PC-9 (cell line): ENCODE results near the gene NR6A1. TPM values are rescaled to one million over a fixed set of nuclear protein-coding genes. Genes with fewer than 3 reads are reported as not detected.
A peak's percentile ranks its signal among the peaks of the same experiment; 100 is the strongest.

ENCODE experiments used
- BruUV-seq: library from RNA; stranded (reverse); fragments of 400-500 nt; replicated peaks from 2 replicates; lab custom pipeline; 2021; lab: Mats Ljungman, UMichigan
- CTCF ChIA-PET: fragments of 300-600 bp; sonication (Branson Sonifier 250); formaldehyde crosslinking; loops from one replicate; lab custom pipeline; 2022; ENCODE audit warnings: antibody characterized with exemption; lab: Charles Lee
- POLR2A ChIA-PET: fragments of 300-600 bp; sonication (Branson Sonifier 250); formaldehyde crosslinking; loops from one replicate; lab custom pipeline; 2022; ENCODE audit warnings: antibody characterized with exemption; ENCODE audit not compliant: unreplicated experiment; lab: Charles Lee
- DNase-seq, 2 experiments: peaks; one replicate each; pipeline versions ENCODE4 v3.0.0 to v3.0.0-alpha.2; 2015 to 2022; ENCODE audit warnings: mixed read lengths in 1 of 2
- H2AFZ ChIP-seq: fragments of 200-600 bp; sonication (generic); 2 replicates; pipeline ENCODE4 v1.8.1; 2017; ENCODE audit warnings: antibody characterized with exemption
- H3F3A ChIP-seq: fragments of 200-600 bp; sonication (generic); 2 replicates; pipeline ENCODE4 v1.8.1; 2017; ENCODE audit warnings: antibody characterized with exemption, mild to moderate bottlenecking, low read depth; ENCODE audit not compliant: insufficient read depth
- H3K27ac ChIP-seq: fragments of 200-600 bp; sonication (generic); 2 replicates; pipeline ENCODE4 v1.6.1; 2016; ENCODE audit warnings: mixed run types
- H3K27me3 ChIP-seq: fragments of 200-600 bp; sonication (generic); 2 replicates; pipeline ENCODE4 v1.6.1; 2016; ENCODE audit warnings: low read depth, mixed run types; ENCODE audit not compliant: insufficient read depth
- H3K36me3 ChIP-seq: fragments of 200-600 bp; sonication (generic); 2 replicates; pipeline ENCODE4 v1.6.1; 2016; ENCODE audit warnings: low read depth, mixed run types
- H3K4me1 ChIP-seq: fragments of 200-600 bp; sonication (generic); replicated peaks from 2 replicates; pipeline ENCODE4 v1.6.1; 2016; ENCODE audit warnings: mixed run types; ENCODE audit not compliant: insufficient read depth
- H3K4me2 ChIP-seq: fragments of 200-600 bp; sonication (generic); 2 replicates; pipeline ENCODE4 v1.6.1; 2017; ENCODE audit warnings: mixed run types
- H3K4me3 ChIP-seq: fragments of 200-600 bp; sonication (generic); 2 replicates; pipeline ENCODE4 v1.6.1; 2016; ENCODE audit warnings: mixed run types
- H3K79me2 ChIP-seq: fragments of 200-600 bp; sonication (generic); 2 replicates; pipeline ENCODE4 v1.6.1; 2017; ENCODE audit warnings: low read depth, mixed run types
- H3K9me2 ChIP-seq: fragments of 200-600 bp; sonication (generic); 2 replicates; pipeline ENCODE4 v1.8.1; 2017; ENCODE audit warnings: mild to moderate bottlenecking; ENCODE audit not compliant: insufficient read depth
- H3K9me3 ChIP-seq: fragments of 200-600 bp; sonication (generic); 2 replicates; pipeline ENCODE4 v1.8.1; 2016; ENCODE audit warnings: low read depth; ENCODE audit not compliant: insufficient read depth
- H4K20me1 ChIP-seq: fragments of 200-600 bp; sonication (generic); 2 replicates; pipeline ENCODE4 v1.8.1; 2017; ENCODE audit not compliant: insufficient read depth
- CTCF ChIP-seq: fragments of 200-600 bp; sonication (generic); conservative IDR thresholded peaks from 2 replicates; pipeline ENCODE4 v1.6.1; 2017; ENCODE audit warnings: mixed run types, antibody characterized with exemption, mild to moderate bottlenecking, moderate library complexity
- EZH2 ChIP-seq: fragments of 200-600 bp; sonication (generic); IDR thresholded peaks from 2 replicates; pipeline ENCODE4 v1.8.0; 2017; ENCODE audit warnings: antibody characterized with exemption, low read depth
- intact Hi-C: fragments of 100-400 bp; cut with micrococcal nuclease; formaldehyde crosslinking; loops from one replicate; pipeline ENCODE4 v1.10.0; 2022; ENCODE audit not compliant: unreplicated experiment
- total RNA-seq: library from RNA; stranded (reverse); gene quantifications from 2 replicates; pipeline ENCODE4 v1.2.3, GENCODE V29; 2021

Gene NR6A1
- total RNA-seq, 1 experiment from 2014 or later, result 13.0 TPM

- peaks cover 36% of the 10 kb centered on the region for H3K79me2 ChIP-seq
- no peaks in the 10 kb centered on the region for H3K9me2 ChIP-seq
- H2AFZ ChIP-seq, result peak overlapping the region; percentile 93
- H3K27me3 ChIP-seq, result 0 out of 2 replicates have a peak, but pooled peaks cover 7% of the 10 kb centered on the region
- peaks cover 7% of the 10 kb centered on the region; the same call in 1 of the 2 replicates for H3F3A ChIP-seq
- peak overlapping the region; percentile 84 for H3K4me2 ChIP-seq
- H4K20me1 ChIP-seq, result peaks cover 18% of the 10 kb centered on the region
- no peak overlapping the region for H3K27ac ChIP-seq
- H3K4me3 ChIP-seq, result peak overlapping the region; percentile 77
- peak; percentile 65 to 87 for DNase-seq
- ChIA-PET POLR2A (interaction anchor here (0.6 to 1.3 kb wide), 3 partner anchors 63 to 443 kb away, joined by 3 to 7 read pairs (median 3); partner anchors contain the start of gene WDR38), CTCF (interaction anchor here (0.6 to 10.9 kb wide), 8 partner anchors 46 to 469 kb away, joined by 3 to 159 read pairs (median 4); partner anchors contain the start of genes ARPC5L, HSPA5 and WDR38)
- intact Hi-C loops, result loop anchor here (1.0 to 10.0 kb wide), 9 partner anchors 37 to 1720 kb away; partner anchors contain the start of genes PSMB7 and RABEPK
- BruUV-seq, result TSS peak; percentile 69
- H3K36me3 ChIP-seq, result no peaks in the 10 kb centered on the region
- H3K4me1 ChIP-seq, result peaks cover 20% of the 10 kb centered on the region
- no peaks in the 10 kb centered on the region for H3K9me3 ChIP-seq
- peak; percentile 92 for TF ChIP-seq CTCF
- TF ChIP-seq EZH2, result no peak
These were observed 962 bp upstream of the NR6A1 start for GRCh38 chr9:124771867-124772679.

- Histone ChIP-seq H3K27me3 (no peaks in the 10 kb centered on the region), H3K9me3 (no peaks in the 10 kb centered on the region), H3K4me3 (peak overlapping the region; percentile 77), H2AFZ (peak overlapping the region; percentile 93), H3K4me2 (peak overlapping the region; percentile 84), H3F3A (peaks cover 7% of the 10 kb centered on the region; the same call in 1 of the 2 replicates), H3K4me1 (peaks cover 25% of the 10 kb centered on the region), H3K36me3 (no peaks in the 10 kb centered on the region), H3K79me2 (peaks cover 52% of the 10 kb centered on the region), H4K20me1 (peaks cover 28% of the 10 kb centered on the region), H3K27ac (peak overlapping the region; percentile 74), H3K9me2 (no peaks in the 10 kb centered on the region)
- TF ChIP-seq EZH2 (no peak), CTCF (no peak)
- intact Hi-C loops, result loop anchor here (1.0 to 10.0 kb wide), 8 partner anchors 36 to 1722 kb away; partner anchors contain the start of genes PSMB7 and RABEPK
- DNase-seq, result peak; percentile 28 to 55
- POLR2A ChIA-PET, result interaction anchor here (0.5 to 0.6 kb wide), 4 partner anchors 86 to 185 kb away, joined by 3 to 5 read pairs (median 4); no protein-coding TSS in a partner anchor
- CTCF ChIA-PET, result interaction anchor here (0.5 to 10.9 kb wide), 8 partner anchors 48 to 540 kb away, joined by 3 to 159 read pairs (median 4); partner anchors contain the start of genes HSPA5 and WDR38
- BruUV-seq, result no TSS peak
These were observed 621 bp downstream of the NR6A1 start for GRCh38 chr9:124770359-124771020.
